NCI-H69 (cell line): ENCODE results near the gene KLF2.
"Not testable (repeated sequence)": the region's sequence is repeated elsewhere in the genome, so short reads cannot be mapped to it uniquely, and the experiment has no call there.

ENCODE experiments used
- DNase-seq: peaks from one replicate; lab custom pipeline; 2025; lab: John Stamatoyannopoulos, UW

KLF2 gene

GRCh38 chr19:16324384-16325160 lies at the start of gene KLF2:
KLF2 (plus strand) TSS chr19:16324826; CDS start chr19:16324924, 98 bp downstream.
- peak; percentile 80 for DNase-seq

- no peak for DNase-seq
Observed at GRCh38 chr19:16280306-16280705, 44.3 kb upstream of the KLF2 start.

- no peak for DNase-seq
Observed at GRCh38 chr19:16281743-16282142, 42.9 kb upstream of the KLF2 start.

- no peak for DNase-seq
Observed at GRCh38 chr19:16283210-16284061, 41.2 kb upstream of the KLF2 start.

- no peak for DNase-seq
Observed at GRCh38 chr19:16284505-16284904, 40.1 kb upstream of the KLF2 start.

- DNase-seq = not testable (repeated sequence)
Observed at GRCh38 chr19:16285079-16285478, 39.5 kb upstream of the KLF2 start.

DNA sequence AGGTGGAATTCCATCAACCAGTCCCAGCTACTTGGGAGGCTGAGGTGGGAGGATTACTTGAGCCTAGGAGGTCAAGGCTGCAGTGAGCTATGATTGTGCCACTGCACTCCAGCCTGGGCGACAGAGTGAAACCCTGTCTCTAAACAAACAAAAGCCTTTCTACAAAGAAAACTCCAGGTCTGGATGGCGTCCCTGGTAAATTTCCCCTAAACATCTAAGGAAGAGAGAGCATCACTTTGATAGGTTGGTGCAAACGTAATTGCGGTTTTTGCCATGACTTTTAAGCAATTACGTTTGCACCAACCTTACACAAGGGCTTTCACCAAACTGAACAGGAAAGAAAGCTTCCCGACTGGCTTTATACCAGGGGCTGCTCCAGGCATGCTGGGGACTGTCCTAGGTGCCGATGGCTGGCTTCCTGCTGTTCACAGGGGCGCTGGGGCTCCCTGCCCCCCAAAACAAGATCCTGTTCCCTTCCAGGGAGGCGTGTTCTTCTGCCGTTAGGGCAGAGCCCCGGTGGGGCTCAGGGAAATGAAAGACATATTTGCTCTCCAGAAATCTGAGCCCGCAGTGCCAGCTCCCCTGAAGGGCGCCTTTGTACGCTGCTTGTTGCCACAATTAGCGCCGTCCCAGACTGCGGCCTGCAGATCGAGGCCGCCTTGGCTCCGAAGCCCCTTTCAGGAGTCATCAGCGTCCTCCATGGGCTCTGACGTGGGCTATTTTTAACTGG lies 38.7 kb upstream of the KLF2 start:
- DNase-seq = peak; percentile 94

DNA sequence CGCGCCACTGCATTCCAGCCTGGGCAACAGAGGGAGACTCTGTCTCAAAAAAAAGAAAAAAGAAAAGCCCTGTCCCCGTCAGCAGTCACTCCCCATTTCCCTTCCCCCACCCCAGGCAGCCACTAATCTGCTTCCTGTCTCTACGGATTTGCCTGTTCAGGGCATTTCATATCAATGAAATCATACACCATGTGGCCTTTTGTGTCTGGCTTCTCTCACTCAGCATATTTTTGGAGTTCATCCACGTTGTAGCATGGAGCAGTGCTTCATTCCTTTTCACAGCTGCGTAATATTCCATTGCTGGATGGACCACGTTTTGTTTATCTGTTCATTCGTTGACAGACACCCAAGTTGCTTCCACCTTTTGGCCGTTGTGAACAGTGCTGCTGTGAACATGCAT lies 36.1 kb upstream of the KLF2 start:
- no peak for DNase-seq

DNA sequence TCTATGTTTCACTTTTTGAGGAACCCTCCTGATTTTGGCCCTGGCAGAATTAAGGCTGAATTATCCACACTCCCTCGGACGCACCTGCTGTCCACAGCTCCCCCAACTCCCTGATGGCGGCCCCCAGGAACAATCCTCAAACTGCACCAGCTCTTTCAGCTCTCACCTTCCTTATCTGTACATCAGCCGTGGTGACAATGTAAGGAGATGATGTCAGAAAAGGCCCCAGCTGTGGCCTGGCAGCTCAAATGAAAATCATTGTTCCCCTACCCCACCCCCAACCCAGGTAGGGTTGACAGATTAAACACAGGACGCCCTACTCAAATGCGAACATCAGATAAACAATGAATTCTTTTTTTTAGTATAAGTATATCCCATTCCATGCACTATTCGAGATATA lies 35.0 kb upstream of the KLF2 start:
- peak; percentile 51 for DNase-seq

GRCh38 chr19:16290692-16291091 lies 33.9 kb upstream of the KLF2 start:
- DNase-seq = no peak

DNA sequence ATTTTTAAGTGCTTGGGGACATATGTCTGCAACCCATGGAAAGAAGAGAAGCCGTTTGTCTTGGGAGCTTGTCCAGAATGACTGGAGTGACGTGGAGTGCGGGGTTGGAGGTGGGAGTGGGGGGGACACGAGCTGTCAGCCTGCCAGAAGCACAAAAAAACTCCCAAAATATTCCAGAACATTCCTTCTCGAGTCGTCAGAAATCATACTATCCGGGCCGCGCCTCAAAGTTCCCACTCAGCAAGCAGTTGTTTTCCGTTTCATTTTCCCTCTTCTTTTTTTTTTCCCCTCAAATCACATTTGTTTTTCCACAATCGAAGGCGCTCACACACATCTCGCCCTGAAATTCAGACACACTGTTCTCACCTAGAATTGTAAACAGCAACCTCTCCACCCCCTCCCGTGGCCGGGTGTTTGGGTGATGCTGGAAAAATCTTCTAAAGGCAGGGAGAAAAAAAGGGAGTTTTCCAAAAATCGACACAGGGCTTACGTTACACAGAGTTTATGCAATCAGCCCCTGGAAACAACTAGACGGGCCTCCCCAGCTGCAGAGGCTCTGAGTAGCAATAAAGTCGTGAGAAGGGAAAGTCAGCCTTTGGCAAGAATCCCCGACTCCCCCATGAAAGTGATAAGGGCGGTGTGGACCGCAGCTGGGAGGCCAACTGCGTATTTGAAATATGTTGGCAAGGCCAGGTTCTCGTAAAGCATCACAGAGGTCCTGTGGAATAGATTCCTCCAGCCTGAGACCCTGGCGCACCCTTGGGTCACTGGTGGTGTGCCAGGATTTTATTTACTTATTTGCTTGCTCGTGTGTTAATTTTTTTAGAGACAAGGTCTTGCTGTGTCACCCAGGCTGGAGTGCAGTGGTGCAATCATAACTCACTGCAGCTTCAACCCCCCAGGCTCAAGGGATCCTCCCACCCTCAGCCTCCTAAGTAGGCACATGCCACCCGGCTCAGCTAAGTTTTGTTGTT lies 31.2 kb upstream of the KLF2 start:
- no peak for DNase-seq

GRCh38 chr19:16295057-16295456 lies 29.6 kb upstream of the KLF2 start:
- DNase-seq = no peak

DNA sequence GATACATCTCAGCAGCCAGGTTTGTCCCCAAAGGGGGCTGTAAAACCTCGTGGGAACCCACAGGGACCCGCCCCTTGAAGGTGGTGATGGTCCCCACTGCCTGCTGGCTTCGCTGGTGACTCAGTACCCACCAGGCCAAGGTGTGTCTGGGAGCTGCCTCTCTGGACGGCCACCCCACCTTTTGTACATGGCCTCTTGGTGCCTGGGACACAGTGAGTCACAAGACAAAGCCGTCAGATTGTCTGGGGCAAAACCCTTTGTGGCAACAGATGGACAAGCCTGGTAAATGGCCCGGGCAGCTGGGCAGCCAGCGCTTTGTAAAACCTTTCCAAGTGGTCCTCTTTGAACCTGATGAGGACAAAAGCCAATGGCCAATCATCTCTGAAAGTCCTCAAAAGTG lies 27.9 kb upstream of the KLF2 start:
- no peak for DNase-seq

GRCh38 chr19:16297575-16298178 lies 26.9 kb upstream of the KLF2 start:
- no peak for DNase-seq

DNA sequence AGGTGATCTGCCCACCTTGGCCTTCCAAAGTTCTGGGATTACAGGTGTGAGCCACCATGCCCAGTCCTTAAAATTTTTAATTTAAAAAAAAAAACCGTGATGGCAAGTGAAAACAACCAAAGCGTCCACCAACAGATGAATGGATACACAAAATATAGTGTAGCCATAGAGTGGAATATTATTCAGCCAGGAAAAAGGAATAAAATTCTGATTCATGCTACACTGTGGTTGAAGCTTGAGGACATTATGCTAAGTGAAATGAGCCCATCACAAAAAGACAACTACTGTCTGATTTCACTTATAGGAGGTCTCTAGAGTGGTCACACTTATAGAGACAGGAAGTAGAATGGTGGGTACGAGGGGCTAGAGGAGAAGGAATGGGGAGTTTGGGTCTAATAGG lies 26.3 kb upstream of the KLF2 start:
- DNase-seq = no peak

DNA sequence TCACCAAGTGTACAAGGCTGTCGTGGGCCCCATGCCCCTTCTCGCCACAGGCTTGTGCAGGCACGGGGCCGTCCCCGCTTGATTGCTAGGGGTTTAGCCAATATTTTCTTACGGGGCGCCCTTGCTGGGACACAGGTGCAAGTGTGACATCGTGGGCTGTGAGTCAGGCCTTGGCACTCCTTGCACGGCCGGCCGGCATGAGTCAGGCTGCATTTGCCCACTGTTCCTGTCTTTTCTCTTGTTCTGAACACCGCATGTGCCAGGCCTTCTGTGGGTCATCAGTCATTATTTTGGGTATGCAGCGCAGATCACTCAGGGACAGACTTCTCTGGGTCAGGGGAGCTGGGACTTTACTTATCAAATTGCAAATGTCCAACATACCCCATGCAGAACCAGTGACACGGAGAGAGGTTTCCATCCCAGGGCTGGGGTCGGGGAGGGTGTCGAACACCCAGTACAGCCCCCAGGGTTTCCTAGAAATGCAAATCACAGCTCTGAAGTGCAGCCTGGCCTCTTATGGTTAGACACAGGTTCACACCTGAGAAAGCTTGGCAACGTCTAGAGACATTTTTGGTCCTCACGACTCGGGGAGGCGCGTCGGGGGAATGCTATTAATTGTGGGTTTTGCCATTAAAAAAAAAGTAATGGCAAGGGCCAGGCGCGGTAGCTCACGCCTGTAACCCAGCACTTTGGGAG lies 22.5 kb upstream of the KLF2 start:
- DNase-seq = no peak

GRCh38 chr19:16303755-16304154 lies 20.9 kb upstream of the KLF2 start:
- no peak for DNase-seq

GRCh38 chr19:16304511-16304910 lies 20.1 kb upstream of the KLF2 start:
- not testable (repeated sequence) for DNase-seq

DNA sequence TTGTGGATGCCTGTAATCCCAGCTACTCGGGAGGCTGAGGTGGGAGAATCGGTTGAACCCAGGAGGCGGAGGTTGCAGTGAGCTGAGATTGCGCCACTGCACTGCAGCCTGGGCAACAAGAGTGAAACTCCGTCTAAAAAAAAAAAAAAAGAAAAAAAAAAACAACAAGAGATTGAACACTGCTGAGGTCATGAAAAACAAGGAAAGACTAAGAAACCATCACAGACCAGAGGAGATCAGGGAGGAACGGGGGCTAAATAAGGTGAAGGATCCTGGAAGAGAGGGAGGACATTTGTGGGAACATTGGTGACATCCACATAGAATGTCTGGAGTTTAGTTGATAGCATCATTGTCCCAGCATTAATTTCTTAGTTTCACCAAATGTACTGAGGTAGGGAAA lies 19.6 kb upstream of the KLF2 start:
- not testable (repeated sequence) for DNase-seq

GRCh38 chr19:16306728-16307402 lies 17.8 kb upstream of the KLF2 start:
- no peak for DNase-seq
